Glutamatergic neuron (in vitro differentiated cells): Measurements from ENCODE around the gene ESRRA. TPM values are rescaled to one million over a fixed set of nuclear protein-coding genes. Genes with fewer than 3 reads are reported as not detected.

Source experiments
- DNase-seq: peaks from one replicate; pipeline ENCODE4 v3.0.0; 2022
- H3K27ac Mint-ChIP-seq: one replicate; pipeline ENCODE4 v1.8.0; 2020; ENCODE audit warnings: mild to moderate bottlenecking, mixed read lengths, inconsistent platforms; ENCODE audit not compliant: unreplicated experiment
- H3K27me3 Mint-ChIP-seq: one replicate; pipeline ENCODE4 v1.8.0; 2020; ENCODE audit warnings: mild to moderate bottlenecking, moderate library complexity, mixed read lengths, inconsistent platforms; ENCODE audit not compliant: unreplicated experiment
- H3K36me3 Mint-ChIP-seq: one replicate; pipeline ENCODE4 v1.8.0; 2020; ENCODE audit warnings: mild to moderate bottlenecking, mixed read lengths, inconsistent platforms; ENCODE audit not compliant: unreplicated experiment
- H3K4me1 Mint-ChIP-seq: one replicate; pipeline ENCODE4 v1.8.0; 2020; ENCODE audit warnings: mild to moderate bottlenecking, low read depth, mixed read lengths, inconsistent platforms; ENCODE audit not compliant: unreplicated experiment
- H3K4me3 Mint-ChIP-seq: one replicate; pipeline ENCODE4 v1.8.0; 2020; ENCODE audit warnings: mild to moderate bottlenecking, mixed read lengths, inconsistent platforms; ENCODE audit not compliant: unreplicated experiment
- H3K9me3 Mint-ChIP-seq: one replicate; pipeline ENCODE4 v1.8.0; 2020; ENCODE audit warnings: mild to moderate bottlenecking, moderate library complexity, mixed read lengths, inconsistent platforms; ENCODE audit not compliant: unreplicated experiment
- long read RNA-seq: library from polyadenylated mRNA; unstranded; transcript quantifications from one replicate; pipeline ENCODE4 v2.0.0, GENCODE V29; 2020; ENCODE audit not compliant: unreplicated experiment
- total RNA-seq: library from RNA; stranded (reverse); fragmentation: NEBNext Ultra II Directional; extraction: Animal tissue kit (Norgen Biotek cat#: 25700); gene quantifications from one replicate; pipeline ENCODE4 v1.2.1, GENCODE V29; 2021; ENCODE audit not compliant: unreplicated experiment
- TF ChIP-seq, protein P1 (sequence below): fragments of 200-600 bp; sonication (generic); IDR thresholded peaks from one replicate; pipeline ENCODE4 v1.5.0; 2021; ENCODE audit not compliant: partially characterized antibody, unreplicated experiment

ESRRA gene
- 69.9 TPM for total RNA-seq
- long read RNA-seq, partial matches to known transcripts, result 1 of 1 reads
- long read RNA-seq, other reads (novel, unspliced or antisense), result 0 of 1 reads

- Mint-ChIP-seq H3K4me1 (peaks cover 4% of the 10 kb centered on the region), H3K4me3 (peak within 1 kb of the TSS; percentile 91), H3K36me3 (no peaks in the 10 kb centered on the region), H3K9me3 (peaks cover 4% of the 10 kb centered on the region), H3K27me3 (peaks cover 9% of the 10 kb centered on the region), H3K27ac (peak within 1 kb of the TSS; percentile 62)
- TF ChIP-seq, protein P1, sequence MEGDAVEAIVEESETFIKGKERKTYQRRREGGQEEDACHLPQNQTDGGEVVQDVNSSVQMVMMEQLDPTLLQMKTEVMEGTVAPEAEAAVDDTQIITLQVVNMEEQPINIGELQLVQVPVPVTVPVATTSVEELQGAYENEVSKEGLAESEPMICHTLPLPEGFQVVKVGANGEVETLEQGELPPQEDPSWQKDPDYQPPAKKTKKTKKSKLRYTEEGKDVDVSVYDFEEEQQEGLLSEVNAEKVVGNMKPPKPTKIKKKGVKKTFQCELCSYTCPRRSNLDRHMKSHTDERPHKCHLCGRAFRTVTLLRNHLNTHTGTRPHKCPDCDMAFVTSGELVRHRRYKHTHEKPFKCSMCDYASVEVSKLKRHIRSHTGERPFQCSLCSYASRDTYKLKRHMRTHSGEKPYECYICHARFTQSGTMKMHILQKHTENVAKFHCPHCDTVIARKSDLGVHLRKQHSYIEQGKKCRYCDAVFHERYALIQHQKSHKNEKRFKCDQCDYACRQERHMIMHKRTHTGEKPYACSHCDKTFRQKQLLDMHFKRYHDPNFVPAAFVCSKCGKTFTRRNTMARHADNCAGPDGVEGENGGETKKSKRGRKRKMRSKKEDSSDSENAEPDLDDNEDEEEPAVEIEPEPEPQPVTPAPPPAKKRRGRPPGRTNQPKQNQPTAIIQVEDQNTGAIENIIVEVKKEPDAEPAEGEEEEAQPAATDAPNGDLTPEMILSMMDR, result no peak
- peak; percentile 100 for DNase-seq
Measured at GRCh38 chr11:64305075-64305690, at the start of gene ESRRA. Gene ESRRA, plus strand, starts transcription at chr11:64305524. Its CDS starts 1,656 bp downstream, at chr11:64307180.

DNA sequence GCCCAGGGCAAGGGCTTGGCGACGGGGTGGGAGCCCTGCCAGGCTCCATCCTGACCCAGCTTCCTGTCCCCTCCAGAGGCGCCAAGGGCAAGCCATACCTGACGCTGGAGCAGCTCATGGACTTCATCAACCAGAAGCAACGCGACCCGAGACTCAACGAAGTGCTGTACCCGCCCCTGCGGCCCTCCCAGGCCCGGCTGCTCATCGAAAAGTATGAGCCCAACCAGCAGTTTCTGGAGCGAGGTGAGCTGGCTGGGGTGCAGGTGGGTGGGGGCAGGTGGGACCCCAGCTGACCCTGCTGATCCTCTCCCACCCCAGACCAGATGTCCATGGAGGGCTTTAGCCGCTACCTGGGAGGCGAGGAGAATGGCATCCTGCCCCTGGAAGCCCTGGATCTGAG, 49.0 kb upstream of the ESRRA start:
- no peak for DNase-seq
- peaks cover 18% of the 10 kb centered on the region for H3K27me3 Mint-ChIP-seq
- no peaks in the 10 kb centered on the region for H3K36me3 Mint-ChIP-seq
- H3K4me3 Mint-ChIP-seq, result no peak overlapping the region
- peaks cover 6% of the 10 kb centered on the region for H3K9me3 Mint-ChIP-seq
- peaks cover 4% of the 10 kb centered on the region for H3K4me1 Mint-ChIP-seq
- TF ChIP-seq, protein P1, result no peak
- H3K27ac Mint-ChIP-seq, result no peak overlapping the region

DNA sequence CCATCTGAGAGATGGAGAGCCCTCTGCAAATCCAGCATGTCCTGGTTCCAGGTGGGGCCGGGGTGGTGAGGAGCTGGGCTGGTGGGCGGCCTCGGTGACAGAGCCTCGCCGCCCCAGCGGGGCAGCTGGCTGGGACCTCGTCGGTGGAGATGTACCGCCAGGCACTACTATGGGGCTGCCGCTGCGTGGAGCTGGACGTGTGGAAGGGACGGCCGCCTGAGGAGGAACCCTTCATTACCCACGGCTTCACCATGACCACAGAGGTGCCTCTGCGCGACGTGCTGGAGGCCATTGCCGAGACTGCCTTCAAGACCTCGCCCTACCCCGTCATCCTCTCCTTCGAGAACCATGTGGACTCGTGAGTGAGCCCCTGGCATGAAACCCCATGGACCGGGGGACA, 47.0 kb upstream of the ESRRA start:
- Mint-ChIP-seq H3K27ac (no peak overlapping the region), H3K36me3 (no peaks in the 10 kb centered on the region)

GRCh38 chr11:64258946-64259532, 46.3 kb upstream of the ESRRA start:
- Mint-ChIP-seq H3K9me3 (peaks cover 6% of the 10 kb centered on the region), H3K27me3 (peaks cover 16% of the 10 kb centered on the region), H3K27ac (no peak overlapping the region), H3K36me3 (no peaks in the 10 kb centered on the region), H3K4me1 (no peaks in the 10 kb centered on the region), H3K4me3 (no peak overlapping the region)
- TF ChIP-seq, protein P1, result no peak
- DNase-seq, result no peak

More for the DNA sequence above, 47.0 kb upstream of the ESRRA start:
- H3K27me3 Mint-ChIP-seq, result peaks cover 16% of the 10 kb centered on the region
- TF ChIP-seq, protein P1, result no peak
- peaks cover 4% of the 10 kb centered on the region for H3K4me1 Mint-ChIP-seq
- DNase-seq, result no peak
- H3K4me3 Mint-ChIP-seq, result no peak overlapping the region
- H3K9me3 Mint-ChIP-seq, result peaks cover 6% of the 10 kb centered on the region

DNA sequence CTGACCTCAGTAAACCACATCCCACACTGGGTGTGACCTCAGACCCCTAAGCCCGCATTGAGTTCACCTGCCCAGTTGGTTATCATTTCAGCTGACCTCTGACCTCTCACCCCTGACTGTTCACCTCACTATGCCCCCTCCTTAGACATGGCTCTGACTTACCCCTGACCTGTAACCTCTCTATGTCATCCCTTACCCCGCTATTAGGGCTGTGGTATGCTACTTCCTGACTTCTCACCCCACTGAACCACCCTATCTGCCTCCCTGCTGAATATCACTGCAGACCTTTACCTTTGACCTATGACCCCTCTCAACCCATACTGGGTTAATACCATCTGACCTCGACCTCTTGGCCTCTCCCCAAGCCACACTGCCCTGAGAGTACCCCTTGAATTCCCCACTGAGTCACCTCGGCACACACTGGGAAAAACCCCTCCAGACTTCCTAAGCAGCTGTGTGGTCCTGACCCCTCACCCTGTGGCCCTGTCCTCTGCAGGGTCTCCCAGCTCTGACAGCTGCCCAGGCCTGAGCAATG, 45.7 kb upstream of the ESRRA start:
- H3K9me3 Mint-ChIP-seq, result peaks cover 6% of the 10 kb centered on the region
- H3K27ac Mint-ChIP-seq, result no peak overlapping the region
- TF ChIP-seq, protein P1, result no peak
- H3K4me3 Mint-ChIP-seq, result no peak overlapping the region
- H3K36me3 Mint-ChIP-seq, result no peaks in the 10 kb centered on the region
- peaks cover 16% of the 10 kb centered on the region for H3K27me3 Mint-ChIP-seq
- no peak for DNase-seq
- no peaks in the 10 kb centered on the region for H3K4me1 Mint-ChIP-seq
